ENCODE results near the gene PGRMC2.

PGRMC2 gene

GRCh38 chr4:128287141-128287870 is at the start of gene PGRMC2:
TSS of gene PGRMC2 (minus strand) at chr4:128287813. CDS start at chr4:128287790, 23 bp downstream.
- Histone ChIP-seq H3K4me3 (peak within 1 kb of the TSS; percentile 66 to 95 (median 82)), H3K27ac (peak within 1 kb of the TSS; percentile 90 to 99 (median 96))

GRCh38 chr4:128335541-128335940 is 47.9 kb upstream of the PGRMC2 start:
- H3K27ac ChIP-seq, result no peak overlapping the region
- no peak overlapping the region for H3K4me3 ChIP-seq

GRCh38 chr4:128334256-128334655 is 46.6 kb upstream of the PGRMC2 start:
- Histone ChIP-seq H3K27ac (no peak overlapping the region), H3K4me3 (no peak overlapping the region)

- H3K4me3 ChIP-seq, result no peak overlapping the region
- no peak overlapping the region for H3K27ac ChIP-seq
Observed at GRCh38 chr4:128333309-128334018, 45.9 kb upstream of the PGRMC2 start.

GRCh38 chr4:128332081-128332480 is 44.5 kb upstream of the PGRMC2 start:
- Histone ChIP-seq H3K27ac (no peak overlapping the region), H3K4me3 (no peak overlapping the region)

GRCh38 chr4:128329638-128330037 is 42.0 kb upstream of the PGRMC2 start:
- no peak overlapping the region for H3K27ac ChIP-seq
- no peak overlapping the region for H3K4me3 ChIP-seq

- no peak overlapping the region for H3K27ac ChIP-seq
Observed at GRCh38 chr4:128328106-128328505, 40.5 kb upstream of the PGRMC2 start.

GRCh38 chr4:128323401-128323800 is 35.8 kb upstream of the PGRMC2 start:
- Histone ChIP-seq H3K27ac (peak overlapping the region in 2 of 21 experiments; percentile 10 to 25), H3K4me3 (no peak overlapping the region)

More at GRCh38 chr4:128328106-128328505, 40.5 kb upstream of the PGRMC2 start:
- H3K4me3 ChIP-seq, result no peak overlapping the region

GRCh38 chr4:128322986-128323385 is 35.4 kb upstream of the PGRMC2 start:
- Histone ChIP-seq H3K4me3 (no peak overlapping the region), H3K27ac (peak overlapping the region in 5 of 21 experiments; percentile 17 to 49 (median 25))

- Histone ChIP-seq H3K27ac (peak overlapping the region in 3 of 21 experiments; percentile 17 to 47 (median 23)), H3K4me3 (no peak overlapping the region)
Observed at GRCh38 chr4:128322311-128322710, 34.7 kb upstream of the PGRMC2 start.

- Histone ChIP-seq H3K4me3 (no peak overlapping the region), H3K27ac (no peak overlapping the region)
Observed at GRCh38 chr4:128320656-128321055, 33.0 kb upstream of the PGRMC2 start.

GRCh38 chr4:128315756-128316520 is 28.3 kb upstream of the PGRMC2 start:
- Histone ChIP-seq H3K27ac (peak overlapping the region in 6 of 21 experiments; percentile 15 to 71 (median 46)), H3K4me3 (no peak overlapping the region)

GRCh38 chr4:128311659-128312403 is 24.2 kb upstream of the PGRMC2 start:
- H3K27ac ChIP-seq, result peak overlapping the region in 6 of 21 experiments; percentile 1 to 68 (median 28)
- no peak overlapping the region for H3K4me3 ChIP-seq

GRCh38 chr4:128310266-128310697 is 22.7 kb upstream of the PGRMC2 start:
- Histone ChIP-seq H3K4me3 (no peak overlapping the region), H3K27ac (no peak overlapping the region)

GRCh38 chr4:128309585-128309984 is 22.0 kb upstream of the PGRMC2 start:
- H3K27ac ChIP-seq, result no peak overlapping the region

GRCh38 chr4:128308986-128309385 is 21.4 kb upstream of the PGRMC2 start:
- no peak overlapping the region for H3K4me3 ChIP-seq
- H3K27ac ChIP-seq, result no peak overlapping the region

More at GRCh38 chr4:128309585-128309984, 22.0 kb upstream of the PGRMC2 start:
- H3K4me3 ChIP-seq, result no peak overlapping the region

GRCh38 chr4:128307123-128307571 is 19.5 kb upstream of the PGRMC2 start:
- no peak overlapping the region for H3K27ac ChIP-seq

GRCh38 chr4:128305942-128306341 is 18.3 kb upstream of the PGRMC2 start:
- Histone ChIP-seq H3K27ac (no peak overlapping the region), H3K4me3 (no peak overlapping the region)

More at GRCh38 chr4:128307123-128307571, 19.5 kb upstream of the PGRMC2 start:
- no peak overlapping the region for H3K4me3 ChIP-seq

- no peak overlapping the region for H3K27ac ChIP-seq
- H3K4me3 ChIP-seq, result no peak overlapping the region
Observed at GRCh38 chr4:128303986-128304385, 16.4 kb upstream of the PGRMC2 start.

Data from skin epidermis (tissue), 12 donors.